Esophagus (tissue), 2 donors: ENCODE measurements around the gene CEP20. TPM values are rescaled to one million over a fixed set of nuclear protein-coding genes. Genes with fewer than 3 reads are reported as not detected.

Experiments used
- H3K27ac ChIP-seq, 2 donors: one replicate each; pipeline ENCODE4 v1.5.1; 2013; ENCODE audit warnings: low read depth in 2 of 2, mild to moderate bottlenecking in 2 of 2, inconsistent platforms in 1 of 2, low read length in 1 of 2, moderate library complexity in 1 of 2
- H3K27me3 ChIP-seq, 2 donors: one replicate each; pipeline ENCODE4 v1.6.1; 2013; ENCODE audit warnings: low read length in 2 of 2, control low read depth in 1 of 2, mild to moderate bottlenecking in 1 of 2; ENCODE audit not compliant: insufficient read depth in 2 of 2, control insufficient read depth in 1 of 2
- H3K36me3 ChIP-seq, 2 donors: one replicate each; pipeline ENCODE4 v1.6.1; 2013; ENCODE audit warnings: low read length in 1 of 2; ENCODE audit not compliant: control insufficient read depth in 2 of 2, insufficient read depth in 2 of 2
- H3K4me1 ChIP-seq, 2 donors: one replicate each; pipeline ENCODE4 v1.6.1; 2013; ENCODE audit warnings: low read length in 1 of 2; ENCODE audit not compliant: control insufficient read depth in 2 of 2, insufficient read depth in 2 of 2
- H3K4me3 ChIP-seq, 2 donors: one replicate each; pipeline ENCODE4 v1.5.1; 2013; ENCODE audit warnings: low read length in 2 of 2, mild to moderate bottlenecking in 2 of 2, low read depth in 1 of 2, moderate library complexity in 1 of 2
- H3K9me3 ChIP-seq, 2 donors: one replicate each; pipeline ENCODE4 v1.6.1; 2013; ENCODE audit warnings: mild to moderate bottlenecking in 2 of 2, low read depth in 1 of 2, low read length in 1 of 2, moderate library complexity in 1 of 2; ENCODE audit not compliant: control insufficient read depth in 2 of 2, insufficient read depth in 1 of 2
- WGBS, 2 donors: extraction: QIAGEN DNeasy Blood & Tissue Kit; methylation state at CpG; one replicate each; pipeline ENCODE4 v1.1.7; 2013; 5-methylcytosine and 5-hydroxymethylcytosine counted together
- polyA plus RNA-seq, 2 donors: library from polyadenylated mRNA; stranded (reverse); fragments of 200-250 nt; gene quantifications; one replicate each; pipeline ENCODE4 v1.2.3, GENCODE V29; 2013
- donor health status: healthy with polysubstance abuse.
- donor health status: Bipolar disorder and iron deficiency.

Gene CEP20
- polyA plus RNA-seq, 2 donors = 17.6 to 25.6 TPM

DNA sequence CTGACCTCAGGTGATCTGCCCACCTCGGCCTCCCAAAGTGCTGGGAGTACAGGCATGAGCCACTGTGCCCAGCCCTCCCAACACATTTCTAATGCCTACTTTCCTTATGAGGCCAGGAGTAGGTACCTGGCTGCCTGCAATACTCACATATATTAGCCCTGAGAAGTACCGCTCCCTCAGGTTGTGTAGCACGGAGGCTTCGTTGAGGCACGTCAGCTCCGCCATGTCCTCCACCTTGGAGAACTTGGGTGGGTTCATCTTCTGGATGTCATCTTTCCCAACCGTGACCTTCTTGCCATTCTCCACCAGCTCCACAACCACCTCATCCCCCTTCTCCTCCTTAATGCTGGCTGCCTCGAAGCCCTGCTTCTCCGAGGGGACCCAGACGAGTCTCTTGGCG lies 50.6 kb downstream of the CEP20 start:
- WGBS, 2 donors = 86 to 91% methylated on average over 11 of the region's 11 CpGs
- no peaks in the 10 kb centered on the region for H3K27me3 ChIP-seq
- H3K27ac ChIP-seq = peak overlapping the region in 1 of 2 donors; percentile 50
- H3K36me3 ChIP-seq = no peaks in the 10 kb centered on the region
- H3K4me1 ChIP-seq = no peaks in the 10 kb centered on the region
- no peak overlapping the region for H3K4me3 ChIP-seq
- no peaks in the 10 kb centered on the region for H3K9me3 ChIP-seq

DNA sequence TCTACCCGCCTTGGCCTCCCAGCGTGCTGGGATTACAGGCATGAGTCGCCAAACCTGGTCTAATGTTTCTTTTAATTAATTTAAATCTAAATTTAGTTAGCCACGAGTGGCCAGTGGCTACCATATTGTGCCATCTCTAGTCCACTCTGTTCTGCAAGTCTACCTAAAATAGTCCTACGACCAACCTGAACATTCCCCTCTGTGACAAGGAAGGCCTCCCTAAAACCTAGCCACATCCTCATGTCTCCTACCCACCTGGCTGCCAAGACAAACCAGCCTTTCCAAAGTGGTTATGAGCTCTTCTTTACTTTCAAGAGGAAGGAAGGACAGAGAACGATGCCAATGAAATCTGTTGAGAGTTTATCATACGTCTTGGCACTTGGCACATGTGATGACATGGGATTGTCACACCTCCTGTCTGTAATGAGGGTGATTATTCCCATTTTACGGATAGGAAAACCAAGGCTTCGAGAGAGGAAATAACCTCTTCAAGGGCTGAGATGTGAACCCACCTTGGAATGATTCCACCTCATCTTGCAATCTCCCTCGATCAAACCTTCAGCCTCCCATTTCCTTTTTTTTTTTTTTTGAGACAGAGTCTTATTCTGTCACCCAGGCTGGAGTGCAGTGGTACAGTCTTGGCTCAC lies 51.3 kb downstream of the CEP20 start:
- Histone ChIP-seq H3K9me3 (no peaks in the 10 kb centered on the region), H3K4me1 (no peaks in the 10 kb centered on the region), H3K36me3 (no peaks in the 10 kb centered on the region), H3K27me3 (no peaks in the 10 kb centered on the region), H3K27ac (peak overlapping the region in 1 of 2 donors; percentile 44), H3K4me3 (no peak overlapping the region)
- 82 to 83% methylated on average over 10 of the region's 10 CpGs for WGBS, 2 donors

DNA sequence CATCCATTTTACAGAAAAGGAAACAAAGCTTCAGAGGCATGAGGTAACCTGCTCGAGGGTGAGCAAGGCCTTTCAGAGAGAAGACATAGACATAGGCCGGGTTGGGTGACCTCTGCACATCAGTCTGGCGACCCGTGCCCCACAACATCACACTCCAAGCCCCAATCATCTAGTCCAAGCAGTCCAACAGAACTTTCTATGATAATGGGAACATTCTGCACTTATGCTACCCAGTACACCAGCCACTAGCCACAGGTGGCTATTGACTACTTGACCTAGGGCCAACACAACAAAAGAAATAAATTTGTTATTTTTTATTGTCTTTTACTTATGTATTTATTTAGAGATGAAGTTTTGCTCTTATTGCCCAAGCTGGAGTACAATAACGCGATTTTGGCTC lies 52.3 kb downstream of the CEP20 start:
- H3K27me3 ChIP-seq = no peaks in the 10 kb centered on the region
- no peaks in the 10 kb centered on the region for H3K9me3 ChIP-seq
- H3K27ac ChIP-seq = no peak overlapping the region
- no peaks in the 10 kb centered on the region for H3K4me1 ChIP-seq
- H3K4me3 ChIP-seq = no peak overlapping the region
- H3K36me3 ChIP-seq = no peaks in the 10 kb centered on the region
- WGBS, 2 donors = 83 to 85% methylated on average over 6 of the region's 6 CpGs

GRCh38 chr16:15835136-15835878 lies 53.1 kb downstream of the CEP20 start:
- Histone ChIP-seq H3K27me3 (no peaks in the 10 kb centered on the region), H3K4me3 (no peak overlapping the region), H3K9me3 (no peaks in the 10 kb centered on the region), H3K4me1 (no peaks in the 10 kb centered on the region), H3K27ac (no peak overlapping the region), H3K36me3 (no peaks in the 10 kb centered on the region)
- WGBS, 2 donors = 47 to 52% methylated on average over 2 of the region's 2 CpGs

GRCh38 chr16:15834502-15834901 lies 53.9 kb downstream of the CEP20 start:
- H3K27me3 ChIP-seq = no peaks in the 10 kb centered on the region
- 71 to 83% methylated on average over 4 of the region's 4 CpGs for WGBS, 2 donors
- no peak overlapping the region for H3K27ac ChIP-seq

GRCh38 chr16:15833541-15833940 lies 54.9 kb downstream of the CEP20 start:
- Histone ChIP-seq H3K36me3 (no peaks in the 10 kb centered on the region), H3K4me3 (no peak overlapping the region), H3K27me3 (no peaks in the 10 kb centered on the region), H3K27ac (no peak overlapping the region), H3K4me1 (no peaks in the 10 kb centered on the region), H3K9me3 (no peaks in the 10 kb centered on the region)
- 61 to 73% methylated on average over 9 of the region's 9 CpGs for WGBS, 2 donors

More at GRCh38 chr16:15834502-15834901, 53.9 kb downstream of the CEP20 start:
- no peaks in the 10 kb centered on the region for H3K4me1 ChIP-seq
- no peaks in the 10 kb centered on the region for H3K36me3 ChIP-seq
- H3K9me3 ChIP-seq = no peaks in the 10 kb centered on the region
- no peak overlapping the region for H3K4me3 ChIP-seq

DNA sequence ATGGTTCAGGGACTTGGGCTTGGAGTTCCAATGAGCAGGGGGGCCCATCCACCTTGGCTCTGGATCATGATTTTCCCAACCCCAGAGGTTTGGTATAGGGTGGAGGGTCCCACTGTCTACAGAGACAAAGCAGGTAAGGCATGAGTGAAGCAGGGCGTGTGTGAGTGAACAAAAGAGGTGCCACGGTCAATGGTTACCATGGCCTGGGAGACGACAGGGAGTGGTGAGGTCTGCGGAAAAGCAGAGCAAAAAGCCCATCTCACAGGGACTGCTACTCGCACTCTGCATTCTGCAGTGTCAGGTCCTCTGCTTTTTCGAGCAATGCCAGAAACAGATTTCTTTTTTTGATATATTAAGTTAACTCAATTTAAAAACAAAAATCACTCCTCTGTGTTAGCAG lies 56.2 kb downstream of the CEP20 start:
- Histone ChIP-seq H3K9me3 (no peaks in the 10 kb centered on the region), H3K4me1 (no peaks in the 10 kb centered on the region), H3K27ac (peak overlapping the region in 1 of 2 donors; percentile 61), H3K4me3 (no peak overlapping the region), H3K27me3 (no peaks in the 10 kb centered on the region), H3K36me3 (no peaks in the 10 kb centered on the region)
- WGBS, 2 donors = 85% methylated on average over 6 of the region's 6 CpGs

GRCh38 chr16:15830832-15831451 lies 57.5 kb downstream of the CEP20 start:
- Histone ChIP-seq H3K4me1 (no peaks in the 10 kb centered on the region), H3K36me3 (no peaks in the 10 kb centered on the region), H3K9me3 (no peaks in the 10 kb centered on the region), H3K27ac (peak overlapping the region in 1 of 2 donors; percentile 15), H3K27me3 (no peaks in the 10 kb centered on the region), H3K4me3 (no peak overlapping the region)
- WGBS, 2 donors = 63 to 64% methylated on average over 6 of the region's 6 CpGs

DNA sequence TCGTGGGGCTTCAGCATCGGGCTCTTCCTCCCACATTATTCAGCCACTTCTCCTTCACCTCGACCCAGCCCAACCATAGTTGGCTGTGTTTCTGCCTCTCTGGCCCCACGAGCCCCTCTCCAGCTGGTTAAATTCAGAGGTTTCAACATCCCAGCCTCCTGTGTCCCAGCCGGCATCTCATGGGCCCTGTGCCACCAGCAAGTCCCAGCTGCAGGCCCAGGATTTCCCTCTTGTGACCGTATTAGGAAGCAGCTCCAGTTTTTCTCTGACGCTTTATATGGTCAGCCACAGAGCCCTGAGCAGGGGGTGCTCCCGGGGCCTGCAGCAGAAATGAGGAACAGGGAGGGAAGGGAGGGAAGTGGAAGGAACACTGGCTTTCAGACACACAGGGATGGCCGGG lies 58.9 kb downstream of the CEP20 start:
- H3K9me3 ChIP-seq = no peaks in the 10 kb centered on the region
- H3K4me3 ChIP-seq = no peak overlapping the region
- no peaks in the 10 kb centered on the region for H3K36me3 ChIP-seq
- H3K27ac ChIP-seq = peak overlapping the region; percentile 48 to 60
- no peaks in the 10 kb centered on the region for H3K4me1 ChIP-seq
- 42 to 45% methylated on average over 9 of the region's 9 CpGs for WGBS, 2 donors
- H3K27me3 ChIP-seq = no peaks in the 10 kb centered on the region
